CD4-positive, alpha-beta T cell treated with Interleukin-6 for 4 hours (primary cell): ENCODE measurements around the gene ITGA7.

Experiments used
- DNase-seq: peaks from one replicate; pipeline ENCODE4 v3.0.0-alpha.2; 2020; ENCODE audit warnings: mixed read lengths

ITGA7 gene

GRCh38 chr12:55699471-55700055 lies 8.1 kb downstream of the ITGA7 start:
- no peak for DNase-seq

- DNase-seq: no peak
These were observed 8.7 kb downstream of the ITGA7 start for GRCh38 chr12:55698965-55699364.

GRCh38 chr12:55698241-55698955 lies 9.3 kb downstream of the ITGA7 start:
- DNase-seq: no peak

GRCh38 chr12:55697686-55698085 lies 10.0 kb downstream of the ITGA7 start:
- DNase-seq: no peak

GRCh38 chr12:55696796-55697462 lies 10.8 kb downstream of the ITGA7 start:
- no peak for DNase-seq

- no peak for DNase-seq
These were observed 11.6 kb downstream of the ITGA7 start for GRCh38 chr12:55696141-55696540.

GRCh38 chr12:55695349-55695748 lies 12.4 kb downstream of the ITGA7 start:
- DNase-seq: no peak

- no peak for DNase-seq
These were observed 13.1 kb downstream of the ITGA7 start for GRCh38 chr12:55694651-55695050.

GRCh38 chr12:55694188-55694515 lies 13.6 kb downstream of the ITGA7 start:
- no peak for DNase-seq

- DNase-seq: no peak
These were observed 14.1 kb downstream of the ITGA7 start for GRCh38 chr12:55693323-55694187.

- DNase-seq: no peak
These were observed 14.9 kb downstream of the ITGA7 start for GRCh38 chr12:55692631-55693322.

- no peak for DNase-seq
These were observed 18.7 kb downstream of the ITGA7 start for GRCh38 chr12:55688716-55689655.

GRCh38 chr12:55687746-55688145 lies 20.0 kb downstream of the ITGA7 start:
- DNase-seq: no peak

- no peak for DNase-seq
These were observed 21.2 kb downstream of the ITGA7 start for GRCh38 chr12:55686366-55687010.

- no peak for DNase-seq
These were observed 22.0 kb downstream of the ITGA7 start for GRCh38 chr12:55685671-55686070.

- DNase-seq: no peak
These were observed 22.8 kb downstream of the ITGA7 start for GRCh38 chr12:55684761-55685370.

- no peak for DNase-seq
These were observed 24.0 kb downstream of the ITGA7 start for GRCh38 chr12:55683676-55684075.

GRCh38 chr12:55682087-55682796 lies 25.5 kb downstream of the ITGA7 start:
- no peak for DNase-seq

- no peak for DNase-seq
These were observed 26.3 kb downstream of the ITGA7 start for GRCh38 chr12:55681142-55682077.
